Measurements from ENCODE around the gene STAC2.

STAC2 gene

DNA sequence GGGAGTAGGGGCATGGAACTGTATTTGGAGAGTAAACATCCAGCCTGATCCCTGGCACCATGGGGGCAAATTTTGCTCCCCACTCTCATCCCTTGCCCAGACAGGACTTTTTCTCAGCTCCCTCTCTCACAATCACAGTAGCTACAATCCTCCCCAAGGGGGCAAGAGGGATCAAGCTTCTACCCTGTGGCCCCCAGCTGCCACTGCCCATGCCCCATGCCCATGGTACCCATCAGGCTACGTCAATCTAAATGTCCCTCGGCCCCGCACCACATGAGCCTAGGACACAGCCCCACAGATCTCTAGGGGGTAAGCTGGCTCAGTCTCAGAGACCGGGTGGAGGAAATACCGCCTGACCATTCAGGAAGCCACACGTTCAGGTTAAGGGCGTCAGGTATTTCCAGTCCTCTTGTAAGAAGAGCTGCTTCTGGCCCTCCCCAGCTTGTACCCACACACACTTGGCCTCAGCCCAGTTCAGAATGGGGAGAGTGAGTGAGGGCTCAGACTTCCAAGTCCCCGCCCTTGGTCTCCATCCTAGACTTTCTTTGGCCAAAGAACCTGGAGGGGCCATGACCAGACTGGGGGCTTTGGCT lies 30.1 kb downstream of the STAC2 start:
- no peak overlapping the region for H3K4me3 ChIP-seq (ENCODE audit: low read depth, low read length)
- DNase-seq (ENCODE audit: low read depth): no peak
- TF ChIP-seq, protein P1, sequence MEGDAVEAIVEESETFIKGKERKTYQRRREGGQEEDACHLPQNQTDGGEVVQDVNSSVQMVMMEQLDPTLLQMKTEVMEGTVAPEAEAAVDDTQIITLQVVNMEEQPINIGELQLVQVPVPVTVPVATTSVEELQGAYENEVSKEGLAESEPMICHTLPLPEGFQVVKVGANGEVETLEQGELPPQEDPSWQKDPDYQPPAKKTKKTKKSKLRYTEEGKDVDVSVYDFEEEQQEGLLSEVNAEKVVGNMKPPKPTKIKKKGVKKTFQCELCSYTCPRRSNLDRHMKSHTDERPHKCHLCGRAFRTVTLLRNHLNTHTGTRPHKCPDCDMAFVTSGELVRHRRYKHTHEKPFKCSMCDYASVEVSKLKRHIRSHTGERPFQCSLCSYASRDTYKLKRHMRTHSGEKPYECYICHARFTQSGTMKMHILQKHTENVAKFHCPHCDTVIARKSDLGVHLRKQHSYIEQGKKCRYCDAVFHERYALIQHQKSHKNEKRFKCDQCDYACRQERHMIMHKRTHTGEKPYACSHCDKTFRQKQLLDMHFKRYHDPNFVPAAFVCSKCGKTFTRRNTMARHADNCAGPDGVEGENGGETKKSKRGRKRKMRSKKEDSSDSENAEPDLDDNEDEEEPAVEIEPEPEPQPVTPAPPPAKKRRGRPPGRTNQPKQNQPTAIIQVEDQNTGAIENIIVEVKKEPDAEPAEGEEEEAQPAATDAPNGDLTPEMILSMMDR (IDR thresholded peaks at IDR 0.05; ENCODE audit: control insufficient read depth, extremely low read depth, insufficient read depth): no peak

DNA sequence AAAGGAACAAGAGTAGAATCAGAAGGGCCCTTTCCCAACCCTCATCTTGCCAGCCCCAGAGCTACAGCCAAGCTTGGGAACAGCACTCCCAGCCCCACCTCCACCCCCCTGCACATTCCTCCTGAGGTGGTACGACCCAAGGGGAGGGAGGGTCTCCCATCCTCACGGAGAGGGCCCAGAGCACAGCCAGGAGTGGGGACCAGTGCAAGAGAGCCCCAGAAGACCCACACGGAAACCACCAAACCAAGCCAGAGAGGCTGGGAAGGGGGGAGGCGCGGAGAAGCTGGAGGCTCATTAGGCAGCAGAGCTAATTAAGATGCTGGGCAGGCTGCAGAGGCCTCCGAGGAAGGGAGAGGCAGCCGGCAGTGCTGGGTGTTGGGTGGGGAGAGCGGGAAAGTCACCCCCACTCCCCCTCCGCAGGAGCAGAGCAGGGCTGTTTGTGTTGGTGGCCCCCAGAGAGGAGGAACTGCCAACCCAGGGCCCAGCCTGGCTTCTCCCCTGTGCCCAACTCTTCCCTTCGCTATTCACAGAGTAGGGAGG lies 30.7 kb downstream of the STAC2 start:
- TF ChIP-seq, protein P1 (IDR thresholded peaks at IDR 0.05; ENCODE audit: control insufficient read depth, extremely low read depth, insufficient read depth): no peak
- no peak overlapping the region for H3K4me3 ChIP-seq (ENCODE audit: low read depth, low read length)
- DNase-seq (ENCODE audit: low read depth): no peak

DNA sequence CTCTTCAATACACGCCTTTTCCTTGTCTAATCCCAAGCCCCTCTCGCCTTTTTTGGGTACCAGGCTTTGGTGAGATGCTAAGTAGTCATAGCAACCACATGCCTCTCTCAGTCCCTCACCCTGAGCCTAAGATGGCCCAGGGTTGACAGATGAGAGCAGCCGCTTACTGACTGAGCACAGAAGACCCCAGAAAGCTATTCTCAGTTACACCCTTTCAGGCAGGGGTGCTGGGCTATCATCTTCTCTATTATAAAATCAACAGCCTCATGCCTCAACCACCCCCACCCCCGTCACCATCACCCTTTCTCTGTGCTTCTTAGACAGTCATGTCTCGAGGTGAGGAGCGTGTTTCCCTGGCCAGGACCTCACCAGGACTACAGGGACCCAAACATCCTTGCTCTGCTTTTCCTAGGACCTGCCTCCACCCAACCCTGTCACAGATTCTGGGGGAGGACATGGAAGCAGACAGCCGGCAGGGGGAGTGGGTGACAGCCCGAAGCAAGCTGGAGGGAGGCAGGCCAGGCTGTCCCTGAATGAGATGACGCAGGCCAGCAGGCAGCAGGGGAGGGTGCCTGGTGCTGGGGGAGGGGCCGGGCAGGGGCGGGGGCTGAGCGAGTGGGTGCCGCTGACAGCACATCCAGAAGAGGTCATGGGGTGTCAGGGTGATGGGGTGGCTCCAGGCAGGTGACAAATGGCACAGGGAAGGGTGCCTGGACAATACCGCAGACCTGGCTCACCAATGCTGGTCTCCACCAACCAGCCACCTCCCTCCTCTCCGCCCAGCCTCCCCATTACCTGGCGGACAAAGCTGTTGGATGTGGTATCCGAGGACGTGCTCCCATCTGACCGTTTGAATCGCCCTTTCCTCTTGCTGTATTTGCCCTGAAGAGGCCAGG lies 31.4 kb downstream of the STAC2 start:
- H3K4me3 ChIP-seq (ENCODE audit: low read depth, low read length): no peak overlapping the region
- TF ChIP-seq, protein P1 (IDR thresholded peaks at IDR 0.05; ENCODE audit: control insufficient read depth, extremely low read depth, insufficient read depth): no peak
- no peak for DNase-seq (ENCODE audit: low read depth)

DNA sequence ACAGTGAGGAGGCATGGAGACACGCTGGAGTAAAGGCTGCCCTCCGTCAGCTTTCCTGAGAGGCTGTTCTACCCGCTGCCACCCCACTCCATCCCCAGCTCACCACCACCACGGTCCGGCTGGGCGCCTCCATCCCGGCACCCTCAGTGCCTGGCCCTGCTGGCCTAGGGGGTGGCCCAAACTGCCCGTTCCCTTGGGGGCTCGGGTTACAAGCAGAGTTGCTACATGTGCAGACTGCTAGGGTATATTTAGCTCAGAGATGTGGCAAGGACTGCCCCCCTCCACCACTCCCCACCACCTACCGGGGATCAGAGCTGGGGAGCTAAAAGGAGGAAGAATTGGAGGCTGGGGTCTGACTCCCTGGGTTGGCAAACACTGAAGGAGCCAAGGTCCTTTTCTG lies 32.4 kb downstream of the STAC2 start:
- DNase-seq (ENCODE audit: low read depth): no peak
- no peak overlapping the region for H3K4me3 ChIP-seq (ENCODE audit: low read depth, low read length)
- TF ChIP-seq, protein P1 (IDR thresholded peaks at IDR 0.05; ENCODE audit: control insufficient read depth, extremely low read depth, insufficient read depth): no peak

DNA sequence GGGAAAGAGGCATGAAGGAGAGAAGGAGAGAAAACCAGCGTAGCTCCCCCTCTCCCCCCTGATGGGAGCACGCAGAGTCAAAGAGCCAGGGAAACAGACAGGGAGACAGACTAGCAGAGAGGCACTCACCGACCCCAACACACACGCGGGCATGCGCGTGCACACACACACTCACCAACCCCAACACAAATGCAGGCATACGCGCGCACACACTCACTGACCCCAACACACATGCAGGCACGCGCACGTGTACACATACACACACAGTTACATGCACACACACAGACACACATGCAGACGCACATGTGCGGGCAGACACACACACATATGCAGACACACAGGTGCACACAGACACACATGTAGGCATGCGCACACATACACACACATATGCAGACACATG lies 32.8 kb downstream of the STAC2 start:
- H3K4me3 ChIP-seq (ENCODE audit: low read depth, low read length): no peak overlapping the region
- no peak for DNase-seq (ENCODE audit: low read depth)
- TF ChIP-seq, protein P1 (IDR thresholded peaks at IDR 0.05; ENCODE audit: control insufficient read depth, extremely low read depth, insufficient read depth): no peak

DNA sequence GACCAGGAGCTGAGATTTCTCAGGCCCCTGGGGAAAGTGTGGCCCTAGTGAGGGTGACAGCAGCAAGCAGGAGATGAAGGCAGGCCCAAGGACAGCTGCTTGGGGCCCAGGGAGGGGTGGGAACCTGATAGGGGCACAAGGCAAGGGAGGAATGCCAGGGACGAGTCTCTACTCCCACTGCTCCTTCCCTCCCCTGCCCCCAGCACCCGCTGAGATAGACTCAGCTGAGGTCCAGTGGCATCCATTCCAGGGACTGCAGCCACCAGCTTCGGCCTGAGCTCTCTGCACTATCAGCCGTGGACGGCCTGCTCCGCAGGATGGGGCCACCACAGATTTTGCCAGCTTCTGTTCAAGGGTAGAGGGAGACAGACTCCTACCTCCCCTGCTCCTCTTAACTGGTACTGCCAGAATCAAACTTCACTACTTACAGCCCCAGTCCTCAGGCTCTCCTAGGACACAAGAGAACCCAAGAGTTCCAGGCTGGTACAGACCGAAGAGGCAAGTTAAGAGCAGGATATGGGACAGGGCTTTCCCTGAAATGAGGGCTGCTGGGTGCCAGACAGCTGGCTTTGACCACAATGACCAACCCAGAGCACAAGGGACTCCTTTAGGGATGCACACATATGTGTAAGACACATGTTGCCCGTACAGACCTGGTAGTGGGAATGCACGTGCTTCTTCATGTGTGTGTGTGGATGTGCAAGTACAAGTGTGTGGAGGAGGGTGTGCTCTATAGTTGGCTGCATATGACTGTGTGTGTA lies 33.8 kb downstream of the STAC2 start:
- no peak for DNase-seq (ENCODE audit: low read depth)
- H3K4me3 ChIP-seq (ENCODE audit: low read depth, low read length): no peak overlapping the region
- TF ChIP-seq, protein P1 (IDR thresholded peaks at IDR 0.05; ENCODE audit: control insufficient read depth, extremely low read depth, insufficient read depth): no peak
